GM19324 (cell line): ENCODE measurements around the gene FAM227B.

Experiments used
- ATAC-seq: cut with Tn5 transposase; IDR thresholded peaks from one replicate; pipeline ENCODE4 v1.9.1; 2021; ENCODE audit warnings: mild to moderate bottlenecking, moderate library complexity; ENCODE audit not compliant: unreplicated experiment, low FRiP score

The FAM227B gene

GRCh38 chr15:49309889-49310288 is 310.7 kb downstream of the FAM227B start:
- no peak for ATAC-seq

DNA sequence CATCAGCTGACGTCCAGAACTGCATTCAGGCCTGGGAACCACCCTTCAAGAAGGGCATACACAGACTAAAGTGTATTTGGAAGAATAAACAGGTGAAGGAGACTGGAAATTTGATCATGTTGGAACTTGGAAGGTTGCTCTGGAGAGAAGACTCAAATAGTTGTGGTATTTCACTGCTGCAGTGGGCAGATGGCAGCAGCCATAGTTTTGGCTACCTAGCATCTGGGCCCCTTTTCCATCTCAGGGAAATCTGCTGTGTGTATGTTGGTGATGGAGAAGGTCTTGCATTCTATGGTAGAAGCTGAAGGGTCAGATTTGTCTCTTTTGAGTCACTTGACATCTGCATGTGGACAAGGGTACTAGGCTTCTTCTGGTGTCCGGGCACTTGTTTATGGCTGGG is 311.9 kb downstream of the FAM227B start:
- ATAC-seq, result no peak

- ATAC-seq, result no peak
Observed at GRCh38 chr15:49306551-49306950, 314.1 kb downstream of the FAM227B start.

- no peak for ATAC-seq
Observed at GRCh38 chr15:49303003-49303402, 317.6 kb downstream of the FAM227B start.

DNA sequence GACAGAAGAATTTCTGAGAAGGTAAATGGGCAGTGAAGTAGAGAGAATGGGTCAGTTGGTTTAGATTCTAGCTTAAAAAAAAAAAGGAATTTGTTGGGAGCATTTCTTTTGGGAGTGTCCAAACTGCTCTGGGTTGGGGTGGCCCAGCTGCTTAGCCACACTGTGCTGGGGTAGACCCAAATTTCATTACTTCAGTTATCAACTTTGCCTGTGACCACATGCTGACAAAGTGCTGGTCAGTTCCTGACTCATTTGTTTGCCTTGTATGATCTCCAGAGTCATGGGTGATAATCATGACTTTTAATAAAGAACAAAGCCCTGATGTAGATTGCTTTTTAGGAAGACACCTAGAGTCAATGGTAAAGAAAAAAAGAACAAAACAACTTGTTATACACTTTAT is 319.1 kb downstream of the FAM227B start:
- ATAC-seq, result no peak

DNA sequence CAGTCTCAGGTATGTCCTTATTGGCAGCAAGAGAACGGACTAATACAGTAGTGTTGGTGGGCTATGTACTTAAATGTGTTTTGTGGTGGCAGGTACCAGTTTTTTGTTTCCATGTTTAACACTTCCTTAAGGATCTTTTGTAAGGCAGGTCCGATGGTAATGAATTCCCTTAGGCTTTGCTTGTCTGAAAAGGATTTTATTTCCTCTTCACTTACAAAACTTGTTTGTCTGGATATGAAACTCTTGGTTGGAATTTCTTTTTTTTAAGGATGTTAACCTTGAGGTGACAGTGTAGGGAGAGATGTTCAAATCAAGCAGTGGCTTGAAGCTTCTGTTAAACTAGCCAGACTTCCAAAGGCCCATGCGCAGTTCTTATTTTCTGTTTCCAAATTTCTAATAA is 319.8 kb downstream of the FAM227B start:
- ATAC-seq, result no peak

DNA sequence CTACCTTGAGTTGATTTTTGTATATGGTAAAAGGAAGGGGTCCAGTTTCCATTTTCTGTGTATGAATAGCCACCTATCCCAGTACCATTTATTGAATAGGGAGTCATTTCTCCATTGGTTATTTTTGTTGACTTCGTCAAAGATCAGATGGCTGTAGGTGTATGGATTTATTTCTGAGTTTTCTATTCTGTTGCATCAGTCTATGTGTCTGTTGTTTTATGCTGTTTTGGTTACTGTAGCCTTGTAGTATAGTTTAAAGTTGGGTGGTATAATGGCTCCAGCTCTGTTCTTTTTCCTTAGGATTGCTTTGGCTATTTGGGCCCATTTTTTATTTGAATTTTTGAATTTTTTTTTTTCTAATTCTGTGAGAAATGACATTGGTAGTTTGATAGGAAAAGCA is 323.0 kb downstream of the FAM227B start:
- ATAC-seq, result no peak

DNA sequence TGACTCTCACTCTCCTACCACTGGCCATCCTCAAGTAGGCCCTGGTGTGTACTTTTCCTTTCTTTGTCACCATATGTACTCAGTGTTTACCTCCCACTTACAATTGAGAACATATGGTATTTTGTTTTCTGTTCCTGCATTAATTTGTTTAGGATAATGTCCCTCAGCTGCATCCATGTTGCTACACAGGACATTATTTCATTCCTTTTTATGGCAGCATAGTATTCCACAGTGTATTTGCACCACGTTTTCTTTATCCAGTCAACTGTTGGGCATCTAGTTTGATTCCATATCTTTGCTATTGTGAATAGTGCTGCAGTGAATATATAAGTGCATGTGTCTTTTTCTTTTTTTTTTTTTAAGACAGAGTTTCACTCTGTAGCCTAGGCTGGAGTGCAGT is 324.4 kb downstream of the FAM227B start:
- no peak for ATAC-seq

DNA sequence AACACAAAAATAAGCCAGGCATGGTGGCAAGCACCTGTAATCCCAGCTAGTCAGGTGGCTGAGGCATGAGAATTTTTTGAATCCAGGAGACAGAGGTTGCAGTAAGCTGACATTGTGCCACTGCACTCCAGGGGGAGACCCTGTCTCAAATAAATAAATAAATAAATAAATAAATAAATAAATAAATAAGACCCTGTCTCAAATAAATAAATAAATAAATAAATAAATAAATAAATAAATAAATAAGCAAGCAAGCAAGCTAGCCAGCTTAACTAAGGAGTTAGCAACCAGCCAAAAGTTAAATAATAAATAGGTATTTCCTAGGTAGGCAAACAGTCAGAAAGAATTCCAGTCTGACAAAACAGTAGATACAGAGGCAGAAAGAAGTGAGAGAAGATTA is 326.7 kb downstream of the FAM227B start:
- ATAC-seq, result no peak

- ATAC-seq, result no peak
Observed at GRCh38 chr15:49290191-49290590, 330.4 kb downstream of the FAM227B start.

DNA sequence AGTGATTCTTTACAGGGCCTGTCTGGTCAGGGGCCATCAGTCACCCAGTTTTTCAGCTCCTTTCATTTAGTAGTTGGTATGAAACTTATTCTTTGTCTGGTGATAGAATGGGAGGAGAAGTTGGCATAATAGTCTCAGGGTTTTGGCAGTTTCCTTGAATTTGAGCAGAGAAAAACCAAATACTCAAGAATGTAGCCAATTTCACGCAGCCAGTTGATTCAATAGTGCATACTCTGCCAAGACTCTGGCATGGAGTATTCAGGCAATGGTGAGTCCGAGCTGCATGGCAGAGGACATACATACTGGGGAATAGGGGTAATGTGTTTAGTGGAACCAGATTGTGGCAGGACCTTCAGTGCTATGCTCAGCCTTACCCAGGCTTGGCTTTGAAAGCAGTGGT is 332.2 kb downstream of the FAM227B start:
- no peak for ATAC-seq

- no peak for ATAC-seq
Observed at GRCh38 chr15:49287481-49287880, 333.1 kb downstream of the FAM227B start.

- no peak for ATAC-seq
Observed at GRCh38 chr15:49286649-49287404, 333.8 kb downstream of the FAM227B start.

GRCh38 chr15:49282366-49282765 is 338.3 kb downstream of the FAM227B start:
- no peak for ATAC-seq

- ATAC-seq, result no peak
Observed at GRCh38 chr15:49279521-49280456, 340.8 kb downstream of the FAM227B start.

DNA sequence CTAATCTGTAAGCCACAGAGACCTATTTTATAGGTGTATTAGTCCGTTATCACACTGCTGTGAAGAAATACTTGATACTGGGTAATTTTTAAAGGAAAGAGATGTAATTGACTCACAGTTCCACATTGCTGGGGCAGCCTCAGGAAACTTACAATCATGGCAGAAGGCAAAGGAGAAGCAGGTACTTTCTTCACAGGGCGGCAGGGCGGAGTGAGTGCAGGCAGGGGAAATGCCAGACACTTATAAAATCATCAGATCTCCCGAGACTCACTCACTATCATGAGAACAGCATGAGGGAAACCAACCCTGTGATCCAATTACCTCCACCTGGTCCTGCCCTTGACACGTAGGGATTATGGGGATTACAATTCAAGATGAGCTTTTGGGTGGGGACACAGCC is 341.9 kb downstream of the FAM227B start:
- no peak for ATAC-seq
